ENCODE results near the gene WDR45B. TPM values are rescaled to one million over a fixed set of nuclear protein-coding genes. Genes with fewer than 3 reads are reported as not detected.
"Not testable (repeated sequence)": the region's sequence is repeated elsewhere in the genome, so short reads cannot be mapped to it uniquely, and the experiment has no call there.

Gene WDR45B
- polyA plus RNA-seq, 3 donors from 2014 or later = 34.3 to 65.5 (median 48.9) TPM

DNA sequence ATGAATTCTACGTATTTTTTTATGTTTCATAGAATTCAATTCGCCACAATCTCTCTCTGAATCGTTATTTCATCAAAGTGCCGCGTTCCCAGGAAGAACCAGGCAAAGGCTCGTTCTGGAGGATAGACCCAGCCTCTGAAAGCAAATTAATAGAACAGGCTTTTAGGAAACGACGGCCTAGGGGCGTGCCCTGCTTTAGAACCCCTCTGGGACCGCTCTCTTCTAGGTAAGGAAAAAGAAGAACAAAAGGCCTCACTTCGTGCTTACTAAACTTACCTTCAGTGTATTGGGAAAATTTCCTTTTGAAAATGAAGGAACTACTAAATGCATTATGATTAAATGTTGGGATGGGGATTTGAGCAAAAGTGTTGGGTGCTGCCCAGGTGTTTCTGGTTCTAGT lies 65.5 kb downstream of the WDR45B start:
- peaks cover 0 to 4% of the 10 kb centered on the region in 2 donors for H3K4me1 Mint-ChIP-seq
- peaks cover 0 to under 1% (median 0%) of the 10 kb centered on the region in 3 donors for H3K27me3 Mint-ChIP-seq (ENCODE audit: low read depth in 3 of 3)
- DNase-seq = no peak
- no peak overlapping the region for H3K4me3 Mint-ChIP-seq
- H3K27ac Mint-ChIP-seq = no peak overlapping the region
- peaks cover 7 to 12% (median 7%) of the 10 kb centered on the region in 3 donors for H3K36me3 Mint-ChIP-seq
- H3K9me3 Mint-ChIP-seq = no peaks in the 10 kb centered on the region

GRCh38 chr17:82582213-82582612 lies 66.0 kb downstream of the WDR45B start:
- H3K9me3 Mint-ChIP-seq = no peaks in the 10 kb centered on the region
- H3K4me1 Mint-ChIP-seq = peaks cover 0 to 4% of the 10 kb centered on the region in 2 donors
- peaks cover 5 to 9% (median 5%) of the 10 kb centered on the region in 3 donors for H3K36me3 Mint-ChIP-seq
- DNase-seq = no peak
- H3K4me3 Mint-ChIP-seq = no peak overlapping the region
- H3K27ac Mint-ChIP-seq = no peak overlapping the region
- H3K27me3 Mint-ChIP-seq (ENCODE audit: low read depth in 3 of 3) = no peaks in the 10 kb centered on the region

DNA sequence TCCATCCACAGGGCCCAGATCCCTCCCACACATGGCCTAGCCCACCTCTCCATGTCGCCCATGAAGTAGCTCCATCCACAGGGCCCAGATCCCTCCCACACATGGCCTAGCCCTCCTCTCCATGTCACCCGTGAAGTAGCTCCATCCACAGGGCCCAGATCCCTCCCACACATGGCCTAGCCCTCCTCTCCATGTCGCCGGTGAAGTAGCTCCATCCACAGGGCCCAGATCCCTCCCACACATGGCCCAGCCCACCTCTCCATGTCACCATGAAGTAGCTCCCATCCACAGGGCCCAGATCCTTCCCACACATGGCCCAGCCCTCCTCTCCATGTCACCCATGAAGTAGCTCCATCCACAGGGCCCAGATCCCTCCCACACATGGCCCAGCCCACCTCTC lies 68.3 kb downstream of the WDR45B start:
- not testable (repeated sequence) for H3K27ac Mint-ChIP-seq; H3K27me3 Mint-ChIP-seq (ENCODE audit: low read depth in 3 of 3); H3K9me3 Mint-ChIP-seq; H3K4me3 Mint-ChIP-seq; DNase-seq; H3K4me1 Mint-ChIP-seq
- peaks cover 0 to 10% (median 4%) of the 10 kb centered on the region in 3 donors for H3K36me3 Mint-ChIP-seq

GRCh38 chr17:82577300-82577699 lies 70.9 kb downstream of the WDR45B start:
- Mint-ChIP-seq H3K9me3 (no peaks in the 10 kb centered on the region), H3K4me3 (no peak overlapping the region), H3K36me3 (peaks cover 3 to 20% (median 8%) of the 10 kb centered on the region in 3 donors), H3K27ac (no peak overlapping the region), H3K27me3 (ENCODE audit: low read depth in 3 of 3) (peaks cover 0 to 2% (median 2%) of the 10 kb centered on the region in 3 donors), H3K4me1 (peaks cover 0 to 4% of the 10 kb centered on the region in 2 donors)
- DNase-seq = no peak

- not testable (repeated sequence) for DNase-seq; H3K9me3 Mint-ChIP-seq; H3K4me1 Mint-ChIP-seq; H3K27ac Mint-ChIP-seq; H3K27me3 Mint-ChIP-seq (ENCODE audit: low read depth in 3 of 3); H3K4me3 Mint-ChIP-seq
- H3K36me3 Mint-ChIP-seq = peaks cover 8 to 28% (median 14%) of the 10 kb centered on the region in 3 donors
Measured at GRCh38 chr17:82575581-82576221, 72.5 kb downstream of the WDR45B start.

DNA sequence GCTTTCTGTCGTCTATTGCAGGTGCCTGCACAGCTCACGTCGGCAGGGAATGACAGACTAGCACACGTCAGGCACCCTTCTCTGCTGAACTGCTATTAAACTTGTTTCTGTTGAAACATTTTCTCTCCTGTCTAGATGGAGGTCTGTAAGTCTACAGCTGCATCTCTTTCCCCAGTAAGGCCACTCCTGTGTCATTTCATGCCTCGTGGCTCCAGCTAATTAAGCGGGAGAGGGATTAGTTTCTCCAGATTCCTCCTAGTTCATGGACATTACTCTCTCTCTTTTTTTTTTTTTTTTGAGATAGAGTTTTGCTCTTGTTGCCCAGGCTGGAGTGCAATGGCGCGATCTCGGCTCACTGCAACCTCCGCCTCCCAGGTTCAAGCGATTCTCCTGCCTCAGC lies 74.2 kb downstream of the WDR45B start:
- no peaks in the 10 kb centered on the region for H3K9me3 Mint-ChIP-seq
- no peak for DNase-seq
- H3K36me3 Mint-ChIP-seq = peaks cover 12 to 31% (median 22%) of the 10 kb centered on the region in 3 donors
- no peak overlapping the region for H3K27ac Mint-ChIP-seq
- no peak overlapping the region for H3K4me3 Mint-ChIP-seq
- peaks cover 2 to 4% of the 10 kb centered on the region in 2 donors for H3K4me1 Mint-ChIP-seq
- H3K27me3 Mint-ChIP-seq (ENCODE audit: low read depth in 3 of 3) = peaks cover 2 to 3% (median 2%) of the 10 kb centered on the region in 3 donors

GRCh38 chr17:82571855-82572254 lies 76.4 kb downstream of the WDR45B start:
- peaks cover 15 to 32% (median 22%) of the 10 kb centered on the region in 3 donors for H3K36me3 Mint-ChIP-seq
- DNase-seq = no peak
- H3K9me3 Mint-ChIP-seq = no peaks in the 10 kb centered on the region
- peak overlapping the region in 2 of 6 donors; percentile 12 to 77 for H3K27ac Mint-ChIP-seq
- no peak overlapping the region for H3K4me3 Mint-ChIP-seq
- peaks cover 2 to 3% (median 2%) of the 10 kb centered on the region in 3 donors for H3K27me3 Mint-ChIP-seq (ENCODE audit: low read depth in 3 of 3)
- peaks cover 2 to 4% of the 10 kb centered on the region in 2 donors for H3K4me1 Mint-ChIP-seq

DNA sequence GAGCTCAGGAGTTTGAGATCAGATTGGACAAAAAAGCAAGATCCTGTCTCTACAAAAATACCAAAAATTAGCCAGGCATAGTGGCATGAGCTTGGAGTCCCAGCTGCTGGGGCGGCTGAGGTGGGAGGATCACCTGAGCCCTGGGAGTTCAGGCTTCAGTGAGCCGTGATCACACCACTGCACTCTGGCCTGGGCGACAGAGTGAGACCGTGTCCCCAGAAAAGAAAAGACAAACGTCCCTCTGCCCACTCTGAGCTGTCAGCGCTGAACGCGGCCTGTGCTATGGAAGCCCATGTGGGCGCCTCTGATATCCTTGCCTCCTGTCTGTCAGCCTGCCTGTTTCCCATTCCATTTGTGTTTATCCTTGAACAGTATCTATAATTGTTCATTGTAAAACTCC lies 78.0 kb downstream of the WDR45B start:
- no peak for DNase-seq
- Mint-ChIP-seq H3K9me3 (no peaks in the 10 kb centered on the region), H3K27me3 (ENCODE audit: low read depth in 3 of 3) (peaks cover 0 to 3% (median 2%) of the 10 kb centered on the region in 3 donors), H3K36me3 (peaks cover 18 to 30% (median 18%) of the 10 kb centered on the region in 3 donors), H3K27ac (no peak overlapping the region), H3K4me1 (peaks cover 2 to 4% of the 10 kb centered on the region in 2 donors), H3K4me3 (no peak overlapping the region)

- Mint-ChIP-seq H3K36me3 (peaks cover 18 to 32% (median 18%) of the 10 kb centered on the region in 3 donors), H3K9me3 (no peaks in the 10 kb centered on the region), H3K27ac (no peak overlapping the region), H3K27me3 (ENCODE audit: low read depth in 3 of 3) (peaks cover 0 to 3% (median 2%) of the 10 kb centered on the region in 3 donors), H3K4me3 (no peak overlapping the region), H3K4me1 (peaks cover 2 to 4% of the 10 kb centered on the region in 2 donors)
- no peak for DNase-seq
Measured at GRCh38 chr17:82569621-82570020, 78.6 kb downstream of the WDR45B start.

DNA sequence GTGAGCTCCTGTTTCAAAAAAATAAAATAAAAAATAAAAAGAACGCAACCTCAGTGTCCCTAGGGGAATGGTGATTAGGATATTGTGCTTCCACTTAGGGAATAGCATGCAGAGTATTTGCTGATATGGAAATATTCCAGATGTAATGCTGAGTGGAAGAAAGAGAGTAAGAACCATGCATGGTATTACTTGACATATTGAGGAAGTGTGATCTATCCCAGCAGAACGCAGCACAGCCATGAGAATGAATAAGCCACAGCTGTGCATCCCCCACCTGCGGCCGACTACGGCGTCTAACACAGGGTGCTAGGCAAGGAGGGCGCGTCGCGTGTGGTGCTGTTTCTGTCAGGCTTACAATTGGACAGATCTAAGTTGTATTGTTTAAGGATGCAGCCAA lies 79.2 kb downstream of the WDR45B start:
- peaks cover 0 to 3% (median 2%) of the 10 kb centered on the region in 3 donors for H3K27me3 Mint-ChIP-seq (ENCODE audit: low read depth in 3 of 3)
- H3K9me3 Mint-ChIP-seq = no peaks in the 10 kb centered on the region
- no peak overlapping the region for H3K4me3 Mint-ChIP-seq

GRCh38 chr17:82567286-82567685 lies 81.0 kb downstream of the WDR45B start:
- Mint-ChIP-seq H3K4me3 (no peak overlapping the region), H3K27ac (no peak overlapping the region), H3K4me1 (peaks cover 4% of the 10 kb centered on the region in 2 donors), H3K27me3 (ENCODE audit: low read depth in 3 of 3) (peaks cover 0 to 3% (median 0%) of the 10 kb centered on the region in 3 donors), H3K36me3 (peaks cover 14 to 22% (median 15%) of the 10 kb centered on the region in 3 donors), H3K9me3 (no peaks in the 10 kb centered on the region)
- DNase-seq = no peak

More for the DNA sequence above, 79.2 kb downstream of the WDR45B start:
- Mint-ChIP-seq H3K36me3 (peaks cover 18 to 32% (median 18%) of the 10 kb centered on the region in 3 donors), H3K27ac (no peak overlapping the region), H3K4me1 (peaks cover 2 to 4% of the 10 kb centered on the region in 2 donors)
- DNase-seq = no peak

DNA sequence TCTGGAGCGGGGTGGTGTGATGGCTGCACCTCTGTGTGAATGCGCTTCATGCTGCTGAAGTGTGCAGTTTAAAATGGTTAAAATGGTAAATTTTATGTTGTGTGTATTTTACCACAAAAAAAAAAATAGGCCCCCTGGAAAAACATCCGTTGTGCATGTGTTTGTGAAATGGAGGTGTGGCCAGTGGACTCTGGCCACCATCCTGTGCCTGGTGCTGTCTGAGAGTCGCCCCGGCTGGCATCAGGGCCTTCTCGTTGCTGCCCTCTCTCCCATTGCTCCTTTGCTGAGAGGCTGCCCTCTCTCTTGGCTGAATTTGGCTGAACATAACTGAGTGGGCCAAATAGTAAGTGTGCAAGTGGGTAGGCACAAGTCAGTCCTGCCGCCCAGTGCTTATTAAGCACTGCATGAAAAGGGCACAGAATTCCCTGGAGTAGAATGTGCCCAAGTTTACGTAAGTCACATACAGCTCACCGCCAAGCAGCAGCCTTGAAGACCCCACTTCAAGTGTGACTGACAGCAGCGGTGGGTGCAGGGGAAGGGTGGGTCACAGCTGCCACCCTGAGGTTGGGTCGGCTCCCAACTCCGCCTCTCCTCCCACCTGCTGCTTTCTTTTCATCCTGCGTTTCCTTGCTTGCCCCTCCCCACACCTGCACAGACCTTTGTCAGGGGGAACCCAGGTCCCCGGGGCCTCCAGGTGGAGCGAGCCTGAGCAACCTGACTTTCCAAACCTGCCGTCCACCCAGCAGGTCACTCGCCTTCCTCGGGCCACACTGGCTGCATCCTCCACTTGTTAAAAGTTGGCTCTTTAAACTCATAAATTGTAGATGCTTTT lies 81.9 kb downstream of the WDR45B start:
- Mint-ChIP-seq H3K36me3 (peaks cover 8 to 14% (median 10%) of the 10 kb centered on the region in 3 donors), H3K4me1 (peaks cover 8 to 13% of the 10 kb centered on the region in 2 donors), H3K27me3 (ENCODE audit: low read depth in 3 of 3) (peaks cover 0 to 3% (median 0%) of the 10 kb centered on the region in 3 donors), H3K9me3 (no peaks in the 10 kb centered on the region), H3K27ac (no peak overlapping the region), H3K4me3 (no peak overlapping the region)
- no peak for DNase-seq

GRCh38 chr17:82565551-82565950 lies 82.7 kb downstream of the WDR45B start:
- peaks cover 6 to 14% (median 9%) of the 10 kb centered on the region in 3 donors for H3K36me3 Mint-ChIP-seq

More at GRCh38 chr17:82565551-82565950, 82.7 kb downstream of the WDR45B start:
- Mint-ChIP-seq H3K9me3 (no peaks in the 10 kb centered on the region), H3K4me3 (no peak overlapping the region), H3K27me3 (ENCODE audit: low read depth in 3 of 3) (peaks cover 0 to 2% (median 0%) of the 10 kb centered on the region in 3 donors), H3K27ac (peak overlapping the region in 1 of 6 donors; percentile 12), H3K4me1 (peaks cover 13 to 21% of the 10 kb centered on the region in 2 donors)
- DNase-seq = no peak

Data from immature natural killer cell (primary cell).